ENCODE results near the gene HFM1. TPM values are rescaled to one million over a fixed set of nuclear protein-coding genes. Genes with fewer than 3 reads are reported as not detected.
"Not testable (repeated sequence)": the region's sequence is repeated elsewhere in the genome, so short reads cannot be mapped to it uniquely, and the experiment has no call there.

Gene HFM1
- total RNA-seq, 1 experiment from 2014 or later, result 3.3 TPM

- no peak for DNase-seq
- H3K36me3 ChIP-seq (replicated peaks; ENCODE audit: control insufficient read depth, insufficient read depth, low read length), result no peaks in the 10 kb centered on the region
- H3K4me3 ChIP-seq (ENCODE audit: insufficient read depth, low read depth, low read length), result no peak overlapping the region
- H3K27me3 ChIP-seq (ENCODE audit: control insufficient read depth, insufficient read depth, low read length), result no peaks in the 10 kb centered on the region
These were observed 4.4 kb downstream of the HFM1 start for GRCh38 chr1:91400133-91400725.

- Histone ChIP-seq H3K36me3 (replicated peaks; ENCODE audit: control insufficient read depth, insufficient read depth, low read length) (no peaks in the 10 kb centered on the region), H3K27me3 (ENCODE audit: control insufficient read depth, insufficient read depth, low read length) (no peaks in the 10 kb centered on the region), H3K4me3 (ENCODE audit: insufficient read depth, low read depth, low read length) (no peak overlapping the region)
- no peak for DNase-seq
These were observed 6.3 kb downstream of the HFM1 start for GRCh38 chr1:91398291-91398690.

- DNase-seq, result no peak
- H3K36me3 ChIP-seq (replicated peaks; ENCODE audit: control insufficient read depth, insufficient read depth, low read length), result no peaks in the 10 kb centered on the region
- H3K4me3 ChIP-seq (ENCODE audit: insufficient read depth, low read depth, low read length), result no peak overlapping the region
- no peaks in the 10 kb centered on the region for H3K27me3 ChIP-seq (ENCODE audit: control insufficient read depth, insufficient read depth, low read length)
These were observed 7.0 kb downstream of the HFM1 start for GRCh38 chr1:91397605-91398004.

GRCh38 chr1:91393042-91393441 lies 11.6 kb downstream of the HFM1 start:
- H3K27me3 ChIP-seq (ENCODE audit: control insufficient read depth, insufficient read depth, low read length), result no peaks in the 10 kb centered on the region
- no peak overlapping the region for H3K4me3 ChIP-seq (ENCODE audit: insufficient read depth, low read depth, low read length)
- H3K36me3 ChIP-seq (replicated peaks; ENCODE audit: control insufficient read depth, insufficient read depth, low read length), result no peaks in the 10 kb centered on the region
- no peak for DNase-seq

- Histone ChIP-seq H3K4me3 (ENCODE audit: insufficient read depth, low read depth, low read length) (no peak overlapping the region), H3K27me3 (ENCODE audit: control insufficient read depth, insufficient read depth, low read length) (no peaks in the 10 kb centered on the region), H3K36me3 (replicated peaks; ENCODE audit: control insufficient read depth, insufficient read depth, low read length) (no peaks in the 10 kb centered on the region)
- no peak for DNase-seq
These were observed 18.5 kb downstream of the HFM1 start for GRCh38 chr1:91386109-91386508.

GRCh38 chr1:91383456-91383855 lies 21.2 kb downstream of the HFM1 start:
- no peak for DNase-seq
- H3K27me3 ChIP-seq (ENCODE audit: control insufficient read depth, insufficient read depth, low read length), result no peaks in the 10 kb centered on the region
- no peak overlapping the region for H3K4me3 ChIP-seq (ENCODE audit: insufficient read depth, low read depth, low read length)
- H3K36me3 ChIP-seq (replicated peaks; ENCODE audit: control insufficient read depth, insufficient read depth, low read length), result no peaks in the 10 kb centered on the region

- Histone ChIP-seq H3K27me3 (ENCODE audit: control insufficient read depth, insufficient read depth, low read length) (no peaks in the 10 kb centered on the region), H3K4me3 (ENCODE audit: insufficient read depth, low read depth, low read length) (no peak overlapping the region), H3K36me3 (replicated peaks; ENCODE audit: control insufficient read depth, insufficient read depth, low read length) (no peaks in the 10 kb centered on the region)
- DNase-seq, result no peak
These were observed 22.8 kb downstream of the HFM1 start for GRCh38 chr1:91381844-91382243.

- no peak for DNase-seq
These were observed 30.6 kb downstream of the HFM1 start for GRCh38 chr1:91374086-91374485.

GRCh38 chr1:91372230-91372629 lies 32.4 kb downstream of the HFM1 start:
- H3K36me3 ChIP-seq (replicated peaks; ENCODE audit: control insufficient read depth, insufficient read depth, low read length); H3K4me3 ChIP-seq (ENCODE audit: insufficient read depth, low read depth, low read length); H3K27me3 ChIP-seq (ENCODE audit: control insufficient read depth, insufficient read depth, low read length); DNase-seq: not testable (repeated sequence)

More at GRCh38 chr1:91374086-91374485, 30.6 kb downstream of the HFM1 start:
- Histone ChIP-seq H3K27me3 (ENCODE audit: control insufficient read depth, insufficient read depth, low read length) (no peaks in the 10 kb centered on the region), H3K36me3 (replicated peaks; ENCODE audit: control insufficient read depth, insufficient read depth, low read length) (no peaks in the 10 kb centered on the region), H3K4me3 (ENCODE audit: insufficient read depth, low read depth, low read length) (no peak overlapping the region)

GRCh38 chr1:91349524-91349923 lies 55.1 kb downstream of the HFM1 start:
- H3K4me3 ChIP-seq (ENCODE audit: insufficient read depth, low read depth, low read length), result no peak overlapping the region
- no peak for DNase-seq
- no peaks in the 10 kb centered on the region for H3K27me3 ChIP-seq (ENCODE audit: control insufficient read depth, insufficient read depth, low read length)
- no peaks in the 10 kb centered on the region for H3K36me3 ChIP-seq (replicated peaks; ENCODE audit: control insufficient read depth, insufficient read depth, low read length)

- Histone ChIP-seq H3K27me3 (ENCODE audit: control insufficient read depth, insufficient read depth, low read length) (no peaks in the 10 kb centered on the region), H3K4me3 (ENCODE audit: insufficient read depth, low read depth, low read length) (no peak overlapping the region), H3K36me3 (replicated peaks; ENCODE audit: control insufficient read depth, insufficient read depth, low read length) (no peaks in the 10 kb centered on the region)
- DNase-seq, result no peak
These were observed 57.8 kb downstream of the HFM1 start for GRCh38 chr1:91346824-91347223.

- Histone ChIP-seq H3K4me3 (ENCODE audit: insufficient read depth, low read depth, low read length) (no peak overlapping the region), H3K27me3 (ENCODE audit: control insufficient read depth, insufficient read depth, low read length) (no peaks in the 10 kb centered on the region), H3K36me3 (replicated peaks; ENCODE audit: control insufficient read depth, insufficient read depth, low read length) (no peaks in the 10 kb centered on the region)
- DNase-seq, result no peak
These were observed 59.1 kb downstream of the HFM1 start for GRCh38 chr1:91345395-91346005.

GRCh38 chr1:91338501-91338900 lies 66.1 kb downstream of the HFM1 start:
- Histone ChIP-seq H3K27me3 (ENCODE audit: control insufficient read depth, insufficient read depth, low read length) (no peaks in the 10 kb centered on the region), H3K4me3 (ENCODE audit: insufficient read depth, low read depth, low read length) (no peak overlapping the region), H3K36me3 (replicated peaks; ENCODE audit: control insufficient read depth, insufficient read depth, low read length) (no peaks in the 10 kb centered on the region)
- no peak for DNase-seq

- Histone ChIP-seq H3K36me3 (replicated peaks; ENCODE audit: control insufficient read depth, insufficient read depth, low read length) (no peaks in the 10 kb centered on the region), H3K27me3 (ENCODE audit: control insufficient read depth, insufficient read depth, low read length) (no peaks in the 10 kb centered on the region), H3K4me3 (ENCODE audit: insufficient read depth, low read depth, low read length) (no peak overlapping the region)
- DNase-seq, result no peak
These were observed 69.0 kb downstream of the HFM1 start for GRCh38 chr1:91335603-91336002.

GRCh38 chr1:91334856-91335255 lies 69.8 kb downstream of the HFM1 start:
- Histone ChIP-seq H3K4me3 (ENCODE audit: insufficient read depth, low read depth, low read length) (no peak overlapping the region), H3K27me3 (ENCODE audit: control insufficient read depth, insufficient read depth, low read length) (no peaks in the 10 kb centered on the region), H3K36me3 (replicated peaks; ENCODE audit: control insufficient read depth, insufficient read depth, low read length) (no peaks in the 10 kb centered on the region)
- no peak for DNase-seq

GRCh38 chr1:91325456-91325855 lies 79.2 kb downstream of the HFM1 start:
- no peak for DNase-seq
- Histone ChIP-seq H3K27me3 (ENCODE audit: control insufficient read depth, insufficient read depth, low read length) (no peaks in the 10 kb centered on the region), H3K4me3 (ENCODE audit: insufficient read depth, low read depth, low read length) (no peak overlapping the region), H3K36me3 (replicated peaks; ENCODE audit: control insufficient read depth, insufficient read depth, low read length) (no peaks in the 10 kb centered on the region)
